GM18502 (cell line): Measurements from ENCODE around the gene PLA2G4B.

ENCODE experiments used
- ATAC-seq: cut with Tn5 transposase; IDR thresholded peaks from one replicate; pipeline ENCODE4 v1.9.1; 2021; ENCODE audit warnings: mild to moderate bottlenecking; ENCODE audit not compliant: unreplicated experiment, poor library complexity

PLA2G4B gene

DNA sequence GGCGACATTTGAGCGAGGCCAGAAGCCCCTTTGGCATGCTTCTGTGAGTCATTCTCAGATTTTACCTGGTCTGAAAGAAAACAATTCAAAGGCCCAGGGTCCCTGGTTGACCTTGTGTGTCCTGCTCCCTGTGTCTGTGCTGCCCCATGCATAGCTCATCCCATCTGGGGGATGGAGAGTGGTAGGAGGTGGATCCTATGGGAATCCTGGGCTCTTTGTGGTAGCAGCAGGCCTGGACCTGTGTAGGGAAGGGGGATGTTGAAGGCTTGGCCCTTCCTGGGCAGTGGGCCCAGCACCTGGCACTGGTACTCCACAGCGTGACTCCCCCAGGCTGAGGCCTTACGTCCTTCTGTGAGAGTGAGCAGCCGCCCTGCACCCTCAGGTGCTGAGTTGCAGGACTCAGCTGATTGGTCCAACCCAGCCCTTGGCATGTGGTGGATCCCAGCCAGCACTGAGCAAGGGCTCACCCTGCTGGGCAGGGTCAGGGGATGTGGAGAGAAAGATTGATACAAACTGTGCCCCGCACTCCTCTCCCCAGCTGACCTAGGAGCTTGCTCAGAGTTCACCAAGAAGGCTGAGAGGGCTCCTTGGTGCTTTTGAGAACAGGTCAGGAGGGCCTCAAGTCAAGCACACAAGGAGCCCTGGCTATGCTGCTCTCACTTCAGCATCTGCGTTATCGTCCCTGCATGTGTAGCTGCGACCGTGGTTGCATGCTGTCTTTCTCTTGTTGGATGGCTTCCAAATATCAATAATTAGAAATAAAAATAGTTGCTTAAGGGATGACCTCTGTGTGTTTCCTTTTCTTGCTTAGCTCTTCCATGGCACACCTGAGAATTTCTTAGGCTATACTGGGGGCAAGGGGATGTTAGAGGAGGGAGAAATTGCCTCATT lies 32.1 kb upstream of the PLA2G4B start:
- ATAC-seq, result no peak

DNA sequence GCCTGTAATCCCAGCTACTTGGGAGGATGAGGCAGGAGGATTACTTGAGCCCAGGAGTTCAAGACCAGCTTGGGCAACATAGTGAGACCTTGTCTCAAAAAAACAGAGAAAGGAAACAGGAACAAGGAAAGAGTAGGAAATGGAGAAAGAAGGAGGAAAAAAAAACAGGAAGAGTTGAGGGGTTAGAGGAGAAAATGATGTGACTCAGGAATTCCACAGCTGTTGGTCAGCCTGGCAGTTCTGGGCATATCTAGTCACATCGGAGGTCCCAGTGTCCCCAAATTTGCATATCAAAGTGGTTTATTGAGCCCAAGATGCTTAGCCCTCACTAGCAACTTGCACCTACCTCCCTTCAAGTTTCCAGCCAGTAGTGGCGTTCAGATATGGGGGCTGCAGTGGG lies 29.5 kb upstream of the PLA2G4B start:
- no peak for ATAC-seq

DNA sequence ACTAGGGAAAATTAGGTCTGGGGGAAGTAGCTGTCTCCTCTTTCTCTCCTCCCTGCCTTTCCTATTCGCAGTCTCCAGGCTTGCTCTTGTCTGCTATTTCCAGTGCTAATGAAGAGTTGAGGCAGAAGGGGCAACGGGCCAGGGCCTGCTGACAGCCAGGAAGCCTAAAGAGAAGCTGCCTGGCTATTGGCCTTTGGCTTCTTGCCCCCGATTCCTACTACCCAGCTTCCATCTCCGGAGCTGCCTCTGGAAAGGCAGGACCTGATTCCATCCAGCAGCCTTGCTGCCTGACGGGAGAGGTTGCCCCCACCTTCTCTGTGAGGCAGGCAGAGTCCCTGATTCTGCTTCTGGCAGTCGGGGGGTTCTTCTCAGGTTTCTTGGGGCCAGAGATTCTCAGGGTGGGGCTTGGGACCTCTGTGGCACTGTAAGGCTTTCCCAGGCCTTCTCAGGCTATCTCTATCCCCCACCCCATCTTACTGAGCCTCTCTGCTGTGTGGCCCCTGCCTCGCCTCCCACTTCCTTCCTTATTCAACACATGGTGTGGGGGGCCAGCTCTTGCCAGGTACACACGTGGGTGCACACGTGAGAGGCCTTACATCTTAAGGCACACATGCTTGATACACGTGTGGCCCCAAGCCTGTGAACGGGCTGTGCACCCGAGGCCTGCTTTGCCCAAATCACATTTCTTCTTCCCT lies 29.0 kb upstream of the PLA2G4B start:
- no peak for ATAC-seq

DNA sequence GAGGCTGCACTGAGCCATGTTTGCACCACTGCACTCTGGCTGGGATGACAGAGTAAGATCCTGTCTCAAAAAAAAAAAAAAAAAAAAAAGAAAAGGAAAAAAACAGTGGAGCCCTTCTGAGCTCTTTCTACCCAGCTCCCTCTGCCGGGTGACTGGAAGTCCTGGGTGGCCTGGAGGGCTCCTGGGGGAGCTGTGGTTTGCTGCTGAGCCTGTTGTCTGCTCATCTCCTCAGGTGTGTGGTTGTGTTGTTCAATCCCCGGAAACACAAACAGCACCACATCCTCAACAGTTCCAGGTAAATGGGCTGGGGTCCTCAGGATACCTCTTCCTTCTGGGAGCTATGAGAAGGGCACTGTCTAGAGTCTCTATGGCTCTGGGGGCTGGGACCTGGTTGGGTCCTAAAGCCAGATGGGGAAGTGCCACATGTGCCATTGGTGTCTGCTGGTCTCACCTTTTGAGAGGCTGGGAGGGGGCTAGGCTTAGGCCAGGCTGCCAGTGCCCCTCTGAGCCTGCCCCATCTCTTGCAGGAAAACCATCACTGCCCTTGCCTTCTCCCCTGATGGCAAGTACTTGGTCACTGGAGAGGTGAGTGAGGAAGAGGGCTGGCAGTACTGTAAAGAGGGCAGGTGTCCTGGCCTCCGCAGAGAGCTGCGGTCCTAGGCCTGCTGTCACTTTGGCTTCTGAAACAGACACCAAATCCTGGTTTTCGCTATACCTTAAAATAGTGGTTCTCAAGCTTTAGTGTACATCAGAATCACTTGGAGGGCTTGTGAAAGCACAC lies 27.8 kb upstream of the PLA2G4B start:
- ATAC-seq, result no peak

DNA sequence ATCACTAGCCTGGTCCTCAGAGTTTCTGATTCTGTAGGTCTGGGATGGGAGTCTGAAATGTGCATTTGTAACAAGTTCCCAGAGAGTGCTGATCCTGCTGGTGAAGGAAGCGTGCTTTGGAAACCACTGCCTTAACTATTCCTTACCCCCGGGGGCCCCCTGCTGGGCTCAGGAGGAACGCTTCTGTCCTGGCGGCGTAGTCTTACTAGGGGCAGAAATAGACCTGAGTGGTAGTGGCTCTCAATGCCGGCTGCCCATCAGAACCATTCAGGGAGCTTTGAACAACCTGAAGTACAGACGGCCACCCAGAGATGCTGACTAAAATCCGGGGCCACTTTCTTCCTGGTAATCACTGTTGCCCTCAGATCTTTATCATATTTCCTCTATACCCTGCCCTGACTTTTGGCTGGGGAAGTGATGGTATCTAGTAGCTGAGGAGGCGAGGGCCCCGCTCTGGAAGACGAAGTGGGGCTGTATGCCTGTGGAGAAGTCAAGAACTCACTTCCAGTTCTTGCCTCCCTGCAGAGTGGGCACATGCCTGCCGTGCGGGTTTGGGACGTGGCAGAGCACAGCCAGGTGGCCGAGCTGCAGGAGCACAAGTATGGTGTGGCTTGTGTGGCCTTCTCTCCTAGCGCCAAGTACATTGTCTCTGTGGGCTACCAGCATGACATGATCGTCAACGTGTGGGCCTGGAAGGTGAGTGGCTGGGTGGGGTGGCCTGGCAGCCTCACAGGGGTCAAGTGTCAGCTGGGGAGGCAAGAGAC lies 27.0 kb upstream of the PLA2G4B start:
- ATAC-seq, result peak; percentile 54

DNA sequence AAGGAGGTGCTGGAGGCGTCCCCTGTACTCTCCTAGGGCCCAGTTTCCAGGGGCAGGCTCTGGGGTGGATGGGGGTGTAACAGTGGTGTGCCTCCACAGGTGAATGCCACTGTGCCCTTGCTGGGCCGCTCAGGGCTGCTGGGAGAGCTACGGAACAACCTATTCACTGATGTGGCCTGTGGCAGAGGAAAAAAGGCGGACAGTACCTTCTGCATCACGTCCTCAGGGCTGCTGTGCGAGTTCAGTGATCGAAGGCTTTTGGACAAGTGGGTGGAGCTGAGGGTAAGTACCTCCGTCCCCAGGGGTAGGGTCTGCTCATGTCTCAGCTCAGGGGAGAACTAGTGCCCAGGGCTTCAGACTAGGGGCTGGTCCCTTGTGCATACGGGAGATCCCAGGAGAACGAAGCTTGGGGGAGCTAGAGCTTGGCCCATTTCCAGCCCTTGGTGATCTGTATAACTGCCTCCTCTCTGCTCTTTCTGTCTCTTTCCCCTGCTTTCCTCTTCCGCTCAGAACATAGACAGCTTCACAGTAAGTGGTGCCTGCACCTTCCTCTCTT lies 25.7 kb upstream of the PLA2G4B start:
- no peak for ATAC-seq

DNA sequence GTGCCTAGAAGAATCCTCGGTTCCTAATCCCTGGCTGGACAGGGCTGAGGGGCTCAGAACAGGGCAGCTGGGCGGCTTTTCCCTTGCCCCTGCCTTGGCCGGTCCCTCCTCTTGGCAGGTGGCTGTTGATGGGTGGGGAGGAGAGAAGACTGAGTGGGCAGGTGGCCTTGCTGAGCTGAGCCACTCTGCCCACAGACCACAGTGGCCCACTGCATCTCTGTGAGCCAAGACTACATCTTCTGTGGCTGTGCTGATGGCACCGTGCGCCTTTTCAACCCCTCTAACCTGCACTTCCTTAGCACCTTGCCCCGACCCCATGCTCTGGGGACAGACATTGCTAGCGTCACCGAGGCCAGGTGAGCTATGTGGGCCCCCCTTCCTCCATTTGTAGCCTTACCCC lies 25.2 kb upstream of the PLA2G4B start:
- ATAC-seq, result no peak

DNA sequence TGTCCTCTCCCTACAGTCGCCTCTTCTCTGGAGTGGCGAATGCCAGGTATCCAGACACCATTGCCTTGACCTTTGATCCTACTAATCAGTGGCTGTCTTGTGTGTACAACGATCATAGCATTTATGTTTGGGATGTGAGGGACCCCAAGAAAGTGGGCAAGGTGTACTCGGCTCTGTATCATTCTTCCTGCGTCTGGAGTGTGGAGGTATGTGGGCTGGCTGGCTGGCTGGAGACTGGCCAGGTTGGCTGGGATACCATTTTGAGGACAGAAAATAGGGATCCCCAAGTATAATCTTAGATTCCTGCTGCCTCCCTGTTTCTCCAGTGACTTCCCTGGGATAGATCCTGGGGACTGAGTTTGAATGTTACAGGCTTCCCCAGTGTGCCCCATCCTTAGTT lies 24.1 kb upstream of the PLA2G4B start:
- no peak for ATAC-seq

DNA sequence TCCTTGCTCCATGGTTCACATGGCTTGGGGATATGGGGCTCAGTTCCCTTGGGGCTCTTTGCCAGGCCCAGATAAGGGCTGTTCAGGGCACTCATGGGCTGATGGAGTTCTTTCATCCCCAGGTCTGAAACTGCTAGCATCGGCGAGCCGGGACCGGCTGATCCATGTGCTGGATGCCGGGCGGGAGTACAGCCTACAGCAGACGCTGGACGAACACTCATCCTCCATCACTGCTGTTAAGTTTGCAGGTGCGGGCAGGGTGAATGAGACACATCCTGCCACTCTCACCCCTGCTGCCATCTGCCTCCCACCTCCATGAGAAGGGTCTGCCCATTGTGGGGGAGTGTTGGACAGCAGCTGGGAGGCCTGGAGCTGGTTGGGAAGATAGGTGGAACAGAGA lies 21.9 kb upstream of the PLA2G4B start:
- no peak for ATAC-seq

DNA sequence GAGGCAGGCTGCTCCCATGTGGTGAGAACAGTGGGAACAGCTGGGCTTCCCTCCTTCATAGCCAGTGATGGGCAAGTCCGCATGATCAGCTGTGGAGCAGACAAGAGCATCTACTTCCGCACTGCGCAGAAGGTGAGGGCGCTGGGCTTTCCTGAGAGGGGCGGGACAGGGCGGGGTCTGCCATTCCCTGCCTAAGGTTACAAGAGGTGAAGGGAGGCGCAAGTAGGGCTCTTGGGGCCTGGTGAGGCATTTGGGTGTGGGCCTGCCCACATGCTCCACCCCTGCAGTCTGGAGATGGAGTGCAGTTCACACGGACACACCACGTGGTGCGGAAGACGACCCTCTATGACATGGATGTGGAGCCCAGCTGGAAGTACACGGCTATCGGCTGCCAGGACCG lies 21.3 kb upstream of the PLA2G4B start:
- no peak for ATAC-seq

DNA sequence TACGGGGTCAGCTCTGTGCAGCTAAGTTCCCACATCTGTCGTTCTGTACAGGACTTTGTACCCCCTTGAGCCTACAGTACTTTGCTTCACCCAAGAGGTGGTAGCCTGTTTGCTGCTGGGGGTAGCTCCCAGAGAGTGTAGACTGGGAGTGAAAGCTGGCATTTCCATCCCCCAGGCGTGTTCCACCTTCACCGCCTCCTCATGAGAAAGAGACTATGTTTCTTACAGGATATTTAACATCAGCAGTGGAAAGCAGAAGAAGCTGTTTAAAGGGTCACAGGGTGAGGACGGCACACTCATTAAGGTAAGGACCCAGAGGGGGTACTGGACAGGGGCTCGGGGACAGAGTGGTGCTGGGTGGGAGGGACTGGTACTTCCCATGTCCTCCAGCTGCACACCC lies 20.9 kb upstream of the PLA2G4B start:
- no peak for ATAC-seq

DNA sequence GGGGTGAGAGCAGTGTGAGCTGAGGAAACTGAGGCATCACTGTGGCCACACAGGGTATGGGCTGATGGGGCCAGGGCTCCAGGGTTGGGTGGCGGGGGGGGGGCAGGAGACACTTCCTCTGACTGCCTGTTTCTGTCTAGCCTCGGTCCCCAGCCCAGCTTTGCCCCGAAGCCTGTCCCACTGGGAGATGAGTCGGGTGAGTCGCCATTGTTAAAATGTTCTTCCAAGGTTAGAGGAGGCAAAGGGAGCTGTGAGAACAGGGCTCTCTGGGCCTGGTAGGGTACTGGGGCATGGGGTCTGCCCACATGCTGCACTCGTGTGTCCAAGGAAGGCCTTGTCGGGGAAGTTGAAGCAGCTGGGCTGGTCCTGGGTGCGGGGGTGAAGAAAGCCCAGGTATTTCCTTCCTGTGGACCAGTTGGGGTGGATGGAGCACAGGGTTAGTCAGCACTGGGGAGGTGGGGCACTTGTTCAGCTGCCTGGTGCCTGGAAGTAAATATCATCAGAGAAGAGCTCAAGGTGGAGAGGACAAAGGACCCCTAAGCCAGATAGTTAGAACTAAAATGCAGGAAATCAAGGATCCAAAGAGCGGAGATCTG lies 19.1 kb upstream of the PLA2G4B start:
- ATAC-seq, result no peak

DNA sequence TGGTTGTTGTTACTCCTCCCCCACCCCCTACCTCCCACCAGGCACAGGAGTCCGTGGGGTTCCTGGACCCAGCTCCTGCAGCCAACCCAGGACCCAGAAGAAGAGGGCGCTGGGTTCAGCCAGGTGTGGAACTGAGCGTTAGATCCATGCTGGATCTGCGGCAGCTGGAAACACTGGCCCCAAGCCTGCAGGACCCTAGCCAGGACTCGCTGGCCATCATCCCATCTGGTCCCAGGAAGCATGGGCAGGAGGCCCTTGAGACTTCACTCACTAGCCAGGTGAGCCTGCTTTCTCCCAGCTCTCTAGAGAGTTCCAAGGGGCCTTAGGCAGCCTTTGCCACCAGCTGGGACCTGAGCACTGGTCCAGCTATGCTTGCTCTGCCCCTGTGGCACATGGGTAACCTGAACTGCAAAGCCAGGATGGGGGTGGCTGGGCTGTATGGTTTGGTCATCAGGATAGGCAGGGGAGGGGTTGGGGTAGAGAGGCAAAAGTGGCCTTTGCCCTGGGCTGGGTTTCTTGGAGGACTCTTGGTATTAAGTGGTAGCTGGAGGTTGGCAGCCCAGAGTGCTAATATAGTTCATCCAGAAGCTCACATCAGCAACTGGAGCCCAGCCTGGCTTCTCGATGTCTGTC lies 17.7 kb upstream of the PLA2G4B start:
- ATAC-seq, result no peak

DNA sequence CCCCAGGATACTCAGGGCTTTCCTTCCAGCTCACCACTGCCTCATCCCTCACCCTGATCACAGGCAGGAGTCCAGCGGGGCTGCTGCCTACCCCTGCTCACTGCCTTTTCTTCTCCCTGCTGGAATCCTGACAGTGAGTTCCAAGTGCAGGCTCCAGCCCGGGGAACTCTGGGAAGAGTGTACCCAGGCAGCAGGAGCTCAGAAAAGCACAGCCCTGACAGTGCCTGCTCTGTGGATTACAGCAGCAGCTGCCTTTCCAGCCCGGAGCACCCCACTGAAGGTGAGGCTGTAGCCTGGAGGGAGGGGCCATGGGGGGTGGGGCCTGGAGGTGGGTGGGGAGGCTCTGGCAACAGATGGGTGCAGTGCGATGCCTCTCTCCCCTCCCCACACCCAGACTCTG lies 16.8 kb upstream of the PLA2G4B start:
- ATAC-seq, result no peak

DNA sequence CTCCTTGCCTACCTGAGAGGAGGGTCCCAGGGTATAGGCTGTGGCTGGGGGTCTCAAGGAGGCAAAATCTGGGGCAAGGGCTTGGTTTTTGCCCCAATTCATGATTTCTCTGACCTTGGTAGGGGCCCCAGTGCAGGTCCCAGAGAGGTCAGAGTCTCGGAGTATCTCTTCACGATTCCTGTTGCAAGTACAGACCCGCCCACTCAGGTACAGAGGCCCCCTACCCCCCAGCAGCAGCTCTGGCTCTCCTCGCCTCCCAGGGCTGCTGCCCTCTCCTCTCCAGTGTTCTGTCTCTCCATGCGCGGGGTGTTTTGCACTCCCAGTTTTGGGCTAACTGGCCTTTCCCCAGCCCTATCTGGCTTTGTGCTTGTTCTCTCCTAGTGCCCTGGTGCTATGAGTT lies 16.2 kb upstream of the PLA2G4B start:
- no peak for ATAC-seq

DNA sequence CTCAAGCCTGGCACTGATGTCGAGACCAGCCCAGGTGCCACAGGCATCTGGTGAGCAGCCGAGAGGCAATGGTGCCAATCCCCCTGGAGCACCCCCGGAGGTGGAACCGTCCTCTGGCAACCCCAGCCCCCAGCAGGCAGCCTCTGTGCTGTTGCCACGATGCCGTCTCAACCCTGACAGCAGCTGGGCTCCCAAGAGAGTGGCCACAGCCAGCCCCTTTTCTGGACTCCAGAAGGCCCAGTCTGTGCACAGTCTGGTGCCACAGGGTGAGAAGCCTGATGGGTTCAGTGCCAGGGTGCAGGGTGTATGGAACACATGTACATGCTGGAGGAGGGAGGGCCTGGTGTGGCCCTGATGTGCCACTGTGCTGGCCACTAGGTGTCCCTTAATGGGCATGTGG lies 15.7 kb upstream of the PLA2G4B start:
- no peak for ATAC-seq

DNA sequence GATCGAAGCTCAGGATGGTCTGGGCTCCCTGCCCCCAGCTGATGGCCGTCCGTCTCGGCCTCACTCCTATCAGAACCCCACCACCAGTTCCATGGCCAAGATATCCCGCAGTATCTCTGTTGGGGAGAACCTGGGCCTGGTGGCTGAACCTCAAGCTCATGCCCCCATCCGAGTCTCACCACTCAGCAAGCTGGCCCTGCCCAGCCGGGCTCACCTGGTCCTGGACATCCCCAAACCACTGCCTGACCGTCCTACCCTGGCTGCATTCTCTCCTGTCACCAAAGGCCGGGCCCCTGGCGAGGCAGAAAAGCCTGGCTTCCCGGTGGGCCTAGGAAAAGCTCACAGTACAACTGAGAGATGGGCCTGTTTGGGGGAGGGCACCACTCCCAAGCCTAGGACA lies 15.1 kb upstream of the PLA2G4B start:
- ATAC-seq, result no peak

DNA sequence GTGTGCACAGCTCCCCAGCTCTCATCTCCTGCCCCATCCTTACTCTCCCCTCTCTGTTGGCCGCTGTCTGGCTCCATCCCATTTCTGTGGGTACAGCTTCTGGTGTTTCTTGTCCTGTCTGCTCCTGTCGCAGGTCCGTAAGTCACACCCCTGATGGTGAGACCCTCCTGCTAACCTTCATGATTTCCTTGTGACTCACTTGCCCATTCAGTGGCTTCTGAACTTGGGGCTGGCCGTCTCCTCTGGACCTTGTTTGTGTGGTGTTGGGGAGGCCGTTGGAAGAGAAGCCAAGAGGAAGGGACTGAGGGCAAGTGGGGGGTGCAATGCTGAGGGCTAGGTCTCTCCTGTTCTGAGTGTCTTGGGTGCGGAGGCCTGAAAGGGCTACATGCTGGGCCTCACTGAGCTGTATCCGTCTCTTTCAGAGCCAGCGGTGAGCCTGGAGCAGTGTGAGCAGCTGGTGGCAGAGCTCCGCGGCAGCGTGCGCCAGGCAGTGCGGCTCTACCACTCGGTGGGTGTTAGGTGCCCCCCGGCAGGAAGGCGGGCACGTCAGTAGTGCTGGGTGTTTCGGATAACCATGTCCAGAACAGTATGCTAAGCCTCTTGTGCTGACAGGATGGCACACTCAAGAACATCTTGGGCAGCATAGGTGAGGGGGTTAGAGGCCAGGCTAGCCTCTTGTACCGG lies 14.4 kb upstream of the PLA2G4B start:
- ATAC-seq, result no peak

DNA sequence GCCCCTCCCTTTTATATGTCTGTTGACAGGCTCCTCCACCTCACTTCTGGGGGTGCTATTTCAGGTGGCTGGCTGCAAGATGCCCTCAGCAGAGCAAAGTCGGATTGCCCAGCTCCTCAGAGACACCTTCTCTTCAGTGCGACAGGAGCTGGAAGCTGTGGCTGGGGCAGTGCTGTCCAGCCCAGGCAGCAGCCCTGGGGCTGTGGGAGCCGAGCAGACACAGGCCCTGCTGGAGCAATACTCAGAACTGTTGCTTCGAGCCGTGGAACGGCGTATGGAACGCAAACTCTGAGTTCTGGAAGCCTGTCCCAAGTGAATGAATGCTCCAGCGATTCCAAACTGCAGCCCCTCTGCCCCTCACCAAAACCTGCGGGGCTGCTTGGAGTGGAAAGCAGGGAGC lies 13.5 kb upstream of the PLA2G4B start:
- no peak for ATAC-seq
